Naive B cell (primary cell): ENCODE data around the gene DAG1. TPM values are rescaled to one million over a fixed set of nuclear protein-coding genes. Genes with fewer than 3 reads are reported as not detected.

ENCODE experiments used
- ATAC-seq, 2 donors: fragments of 150-1000 bp; cut with Tn5 transposase; 2 replicates each; pipeline ENCODE4 v1.10.0; 2021; ENCODE audit warnings: low read depth in 2 of 2, mild to moderate bottlenecking in 2 of 2, moderate library complexity in 2 of 2
- DNase-seq: peaks from one replicate; pipeline ENCODE4 v3.0.0; 2022
- H3K27ac Mint-ChIP-seq, 6 donors: one replicate each; pipeline ENCODE4 v1.8.0; 2020 to 2022; ENCODE audit warnings: mild to moderate bottlenecking in 6 of 6, mixed read lengths in 6 of 6, moderate library complexity in 5 of 6, inconsistent platforms in 2 of 6
- H3K27me3 Mint-ChIP-seq, 3 donors: one replicate each; pipeline ENCODE4 v1.8.0; 2021 to 2022; ENCODE audit warnings: mixed read lengths in 3 of 3, mild to moderate bottlenecking in 1 of 3
- H3K36me3 Mint-ChIP-seq, 2 donors: one replicate each; pipeline ENCODE4 v1.8.0; 2020 to 2022; ENCODE audit warnings: mixed read lengths in 2 of 2, inconsistent platforms in 1 of 2, mild to moderate bottlenecking in 1 of 2
- H3K4me1 Mint-ChIP-seq, 3 donors: one replicate each; pipeline ENCODE4 v1.8.0; 2020 to 2022; ENCODE audit warnings: mixed read lengths in 3 of 3, inconsistent platforms in 1 of 3, mild to moderate bottlenecking in 1 of 3, moderate library complexity in 1 of 3
- H3K4me3 Mint-ChIP-seq, 8 donors: one replicate each; pipeline ENCODE4 v1.8.0; 2020 to 2022; ENCODE audit warnings: mild to moderate bottlenecking in 8 of 8, mixed read lengths in 8 of 8, moderate library complexity in 8 of 8, inconsistent platforms in 2 of 8
- H3K9me3 Mint-ChIP-seq, 7 donors: one replicate each; pipeline ENCODE4 v1.8.0; 2020 to 2022; ENCODE audit warnings: mixed read lengths in 7 of 7, mild to moderate bottlenecking in 5 of 7, inconsistent platforms in 2 of 7, moderate library complexity in 1 of 7
- polyA plus RNA-seq, 6 donors: library from polyadenylated mRNA; unstranded; fragments of 300-500 nt; fragmentation: Illumina TruSeq; gene quantifications; one replicate each; pipeline ENCODE4 v1.2.3, GENCODE V29; 2021; ENCODE audit warnings: low read depth in 6 of 6

The DAG1 gene
- polyA plus RNA-seq = 1 to 10 TPM; 4.3 to 6.4 (median 5.2) TPM

DNA sequence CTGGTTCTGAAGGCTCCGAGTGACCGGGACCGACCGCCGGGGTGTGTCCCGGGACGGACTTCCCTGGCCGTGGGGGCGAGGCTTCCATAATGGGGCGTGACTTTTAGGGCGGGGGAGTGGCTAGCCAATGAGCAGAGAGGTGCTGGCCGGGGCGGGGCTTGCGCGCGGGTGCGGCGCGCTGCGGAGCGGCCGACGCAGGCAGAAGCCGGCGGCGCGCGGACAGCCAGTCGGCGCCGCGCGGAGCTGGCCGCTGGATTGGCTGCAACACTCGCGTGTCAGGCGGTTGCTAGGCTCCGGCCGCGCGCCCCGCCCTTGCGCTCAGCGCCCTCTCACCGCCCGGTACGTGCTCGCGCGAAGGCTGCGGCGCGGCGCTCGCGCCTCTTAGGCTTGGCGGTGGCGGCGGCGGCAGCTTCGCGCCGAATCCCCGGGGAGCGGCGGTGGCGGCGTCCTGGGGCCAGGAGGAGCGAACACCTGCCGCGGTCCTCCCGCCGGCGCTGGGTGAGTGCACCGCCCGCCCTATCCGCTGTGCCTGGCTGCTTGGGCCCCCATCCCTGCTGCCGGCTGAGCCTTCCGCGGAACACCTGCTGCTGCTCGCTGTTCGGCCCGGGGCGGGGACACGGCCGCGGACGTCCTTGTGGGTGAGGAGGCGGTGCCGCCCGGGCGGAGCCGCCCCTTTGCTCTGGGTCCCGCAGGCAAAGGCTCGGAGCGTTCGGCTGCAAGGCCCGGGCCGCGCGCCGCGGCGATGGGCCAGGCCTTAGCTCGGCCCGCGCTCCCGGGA lies at the start of gene DAG1:
Gene DAG1 (plus strand): TSS at position 332 of the 778 bp plus-strand sequence. CDS start 40,268 bp downstream, outside the sequence.
- DNase-seq (peak; percentile 96), ATAC-seq (peak; percentile 78 to 80)
- Mint-ChIP-seq H3K27me3 (no peaks in the 10 kb centered on the region), H3K4me1 (peaks cover 14 to 28% (median 25%) of the 10 kb centered on the region in 3 donors), H3K9me3 (no peaks in the 10 kb centered on the region), H3K27ac (peak within 1 kb of the TSS; percentile 93 to 98 (median 96)), H3K36me3 (no peaks in the 10 kb centered on the region), H3K4me3 (peak within 1 kb of the TSS; percentile 90 to 98 (median 94))

GRCh38 chr3:49421890-49422378 lies 48.1 kb upstream of the DAG1 start:
- DNase-seq (no peak), ATAC-seq (peak; percentile 39 to 45)
- peaks cover 31 to 61% (median 52%) of the 10 kb centered on the region in 3 donors for H3K4me1 Mint-ChIP-seq
- H3K9me3 Mint-ChIP-seq = no peaks in the 10 kb centered on the region
- peak overlapping the region in 7 of 8 donors; percentile 21 to 60 (median 38) for H3K4me3 Mint-ChIP-seq
- no peaks in the 10 kb centered on the region for H3K27me3 Mint-ChIP-seq
- H3K36me3 Mint-ChIP-seq = peaks cover 0 to 8% of the 10 kb centered on the region in 2 donors
- peak overlapping the region in 1 of 6 donors; percentile 69 for H3K27ac Mint-ChIP-seq

- peaks cover 24 to 56% (median 51%) of the 10 kb centered on the region in 3 donors for H3K4me1 Mint-ChIP-seq
- H3K36me3 Mint-ChIP-seq = peaks cover 0 to 8% of the 10 kb centered on the region in 2 donors
- peak within 1 kb of the TSS in 1 of 6 donors; percentile 69 for H3K27ac Mint-ChIP-seq
- no peaks in the 10 kb centered on the region for H3K9me3 Mint-ChIP-seq
- H3K27me3 Mint-ChIP-seq = no peaks in the 10 kb centered on the region
- peak within 1 kb of the TSS in 7 of 8 donors; percentile 21 to 60 (median 40) for H3K4me3 Mint-ChIP-seq
- DNase-seq (no peak), ATAC-seq (peak in 1 of 2 donors; percentile 16)
Measured at GRCh38 chr3:49422379-49423248, 47.5 kb upstream of the DAG1 start, which contains the start of gene AMT. Gene AMT, minus strand, starts transcription at chr3:49422473. Its CDS starts 23 bp downstream, at chr3:49422450.

DNA sequence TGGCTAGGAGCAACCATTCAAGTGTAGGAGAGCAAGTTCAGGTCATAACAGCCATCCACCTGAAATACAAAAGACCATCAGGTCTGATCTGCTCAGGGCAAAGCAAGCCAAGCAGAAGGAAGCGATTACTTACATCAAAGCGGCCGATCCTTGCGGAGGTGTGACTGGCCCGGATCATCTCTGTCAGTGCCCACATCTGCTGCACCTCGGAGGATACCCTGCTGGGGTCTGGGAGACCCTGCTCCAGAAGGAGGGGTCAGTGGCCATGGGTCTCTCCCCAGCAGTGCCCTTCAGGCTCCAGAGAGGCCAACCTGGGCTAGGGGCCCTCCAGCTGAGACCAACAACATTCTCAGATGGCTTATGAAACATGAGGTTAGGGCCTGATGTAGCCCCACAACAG lies 45.3 kb upstream of the DAG1 start:
- Mint-ChIP-seq H3K27ac (no peak overlapping the region), H3K4me1 (peaks cover 22 to 54% (median 47%) of the 10 kb centered on the region in 3 donors), H3K4me3 (peak overlapping the region in 1 of 8 donors; percentile 47), H3K9me3 (no peaks in the 10 kb centered on the region), H3K36me3 (peaks cover 0 to 8% of the 10 kb centered on the region in 2 donors), H3K27me3 (no peaks in the 10 kb centered on the region)
- DNase-seq (no peak), ATAC-seq (no peak)

GRCh38 chr3:49427586-49427985 lies 42.5 kb upstream of the DAG1 start:
- peaks cover 0 to 8% of the 10 kb centered on the region in 2 donors for H3K36me3 Mint-ChIP-seq
- peak overlapping the region; percentile 9 to 100 (median 96) for H3K4me3 Mint-ChIP-seq
- H3K9me3 Mint-ChIP-seq = no peaks in the 10 kb centered on the region
- ATAC-seq = no peak
- peaks cover 10 to 42% (median 25%) of the 10 kb centered on the region in 3 donors for H3K4me1 Mint-ChIP-seq
- DNase-seq = no peak
- H3K27me3 Mint-ChIP-seq = no peaks in the 10 kb centered on the region
- peak overlapping the region in 1 of 6 donors; percentile 80 for H3K27ac Mint-ChIP-seq

- Mint-ChIP-seq H3K9me3 (no peaks in the 10 kb centered on the region), H3K27me3 (no peaks in the 10 kb centered on the region), H3K4me3 (peak overlapping the region; percentile 94 to 100 (median 98)), H3K36me3 (peaks cover 0 to 8% of the 10 kb centered on the region in 2 donors), H3K27ac (peak overlapping the region; percentile 78 to 100 (median 98)), H3K4me1 (peaks cover 7 to 36% (median 25%) of the 10 kb centered on the region in 3 donors)
- DNase-seq (no peak), ATAC-seq (no peak)
Measured at GRCh38 chr3:49428752-49429080, 41.4 kb upstream of the DAG1 start.

GRCh38 chr3:49434731-49435130 lies 35.3 kb upstream of the DAG1 start:
- DNase-seq (no peak), ATAC-seq (no peak)
- Mint-ChIP-seq H3K4me3 (no peak overlapping the region), H3K27me3 (no peaks in the 10 kb centered on the region), H3K9me3 (no peaks in the 10 kb centered on the region), H3K4me1 (peaks cover 0 to 10% (median 0%) of the 10 kb centered on the region in 3 donors), H3K27ac (no peak overlapping the region), H3K36me3 (no peaks in the 10 kb centered on the region)

DNA sequence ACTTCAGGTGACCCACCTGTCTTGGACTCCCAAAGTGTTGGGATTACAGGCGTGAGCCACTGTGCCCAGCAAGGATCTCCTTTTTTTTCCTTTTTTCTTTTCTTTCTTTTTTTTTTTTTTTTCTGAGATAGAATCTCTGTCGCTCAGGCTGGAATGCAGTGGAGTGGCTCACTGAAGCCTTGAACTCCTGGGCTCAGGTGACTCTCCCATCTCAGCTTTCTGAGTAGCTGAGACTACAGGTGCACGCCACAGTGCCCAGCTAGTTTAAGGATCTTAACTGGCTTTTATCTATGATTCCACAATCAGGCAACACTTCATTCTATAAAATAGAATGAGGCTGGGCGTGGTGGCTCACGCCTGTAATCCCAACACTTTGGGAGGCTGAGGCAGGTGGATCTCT lies 24.7 kb upstream of the DAG1 start:
- H3K9me3 Mint-ChIP-seq = no peaks in the 10 kb centered on the region
- peaks cover 5 to 41% (median 20%) of the 10 kb centered on the region in 3 donors for H3K4me1 Mint-ChIP-seq
- H3K27ac Mint-ChIP-seq = peak overlapping the region in 4 of 6 donors; percentile 47 to 84 (median 71)
- DNase-seq (no peak), ATAC-seq (no peak)
- no peaks in the 10 kb centered on the region for H3K36me3 Mint-ChIP-seq
- H3K4me3 Mint-ChIP-seq = peak overlapping the region in 1 of 8 donors; percentile 33
- H3K27me3 Mint-ChIP-seq = no peaks in the 10 kb centered on the region

DNA sequence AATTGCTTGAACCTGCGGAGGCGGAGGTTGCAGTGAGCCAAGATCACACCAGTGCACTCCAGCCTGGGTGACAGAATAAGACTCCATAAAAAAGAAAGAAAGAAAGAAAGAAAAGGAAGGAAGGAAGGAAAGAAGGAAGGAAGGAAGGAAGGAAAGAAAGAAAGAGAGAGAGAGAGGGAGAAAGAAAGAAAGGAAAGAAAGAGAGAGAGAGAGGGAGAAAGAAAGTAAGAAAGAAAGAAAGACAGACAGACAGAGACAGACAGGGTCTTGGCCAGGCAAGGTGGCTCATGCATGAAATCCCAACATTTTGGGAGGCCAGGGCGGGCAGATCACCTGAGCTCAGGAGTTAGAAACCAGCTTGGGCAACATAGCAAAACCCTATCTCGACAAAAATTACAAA lies 16.4 kb upstream of the DAG1 start:
- Mint-ChIP-seq H3K4me3 (no peak overlapping the region), H3K9me3 (no peaks in the 10 kb centered on the region), H3K27me3 (no peaks in the 10 kb centered on the region), H3K4me1 (peaks cover 5 to 7% (median 5%) of the 10 kb centered on the region in 3 donors), H3K36me3 (no peaks in the 10 kb centered on the region), H3K27ac (peak overlapping the region in 1 of 6 donors; percentile 33)
- ATAC-seq (no peak), DNase-seq (no peak)

- no peaks in the 10 kb centered on the region for H3K9me3 Mint-ChIP-seq
- no peak overlapping the region for H3K27ac Mint-ChIP-seq
- H3K4me1 Mint-ChIP-seq = peaks cover 0 to 4% (median 0%) of the 10 kb centered on the region in 3 donors
- H3K4me3 Mint-ChIP-seq = no peak overlapping the region
- no peak for DNase-seq
- peaks cover 0 to 5% (median 0%) of the 10 kb centered on the region in 3 donors for H3K27me3 Mint-ChIP-seq
- no peak for ATAC-seq
- no peaks in the 10 kb centered on the region for H3K36me3 Mint-ChIP-seq
Measured at GRCh38 chr3:49454458-49454857, 15.6 kb upstream of the DAG1 start.

GRCh38 chr3:49454898-49455681 lies 15.0 kb upstream of the DAG1 start:
- H3K4me3 Mint-ChIP-seq = no peak overlapping the region
- no peak for DNase-seq
- H3K36me3 Mint-ChIP-seq = no peaks in the 10 kb centered on the region
- peak overlapping the region in 3 of 6 donors; percentile 14 to 57 (median 21) for H3K27ac Mint-ChIP-seq
- ATAC-seq = no peak
- no peaks in the 10 kb centered on the region for H3K9me3 Mint-ChIP-seq
- H3K27me3 Mint-ChIP-seq = peaks cover 0 to 5% (median 0%) of the 10 kb centered on the region in 3 donors
- H3K4me1 Mint-ChIP-seq = peaks cover 0 to 4% (median 0%) of the 10 kb centered on the region in 3 donors

DNA sequence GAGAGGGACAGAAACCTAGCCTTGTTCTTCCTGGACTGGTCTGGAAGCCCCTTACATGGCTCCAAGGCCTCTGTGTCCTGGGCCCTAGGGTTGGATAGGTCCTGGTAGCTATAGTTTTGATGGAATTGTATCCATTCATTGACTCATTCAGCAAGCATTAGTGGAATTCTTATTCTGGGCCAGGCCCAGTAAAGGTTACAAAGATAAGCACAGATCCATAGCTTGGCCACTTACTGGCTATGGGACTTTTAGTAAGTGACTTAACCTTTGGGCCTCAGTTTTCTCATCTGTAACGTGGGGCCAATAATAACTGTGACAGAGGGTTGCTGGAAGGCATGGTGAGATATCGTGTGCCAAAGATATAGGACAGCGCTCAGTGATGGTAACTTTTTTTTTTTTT lies 13.6 kb upstream of the DAG1 start:
- H3K27ac Mint-ChIP-seq = peak overlapping the region in 1 of 6 donors; percentile 71

More for the DNA sequence above, 13.6 kb upstream of the DAG1 start:
- Mint-ChIP-seq H3K27me3 (peaks cover 0 to 5% (median 0%) of the 10 kb centered on the region in 3 donors), H3K36me3 (no peaks in the 10 kb centered on the region), H3K4me3 (no peak overlapping the region), H3K4me1 (peaks cover 0 to 4% (median 0%) of the 10 kb centered on the region in 3 donors), H3K9me3 (no peaks in the 10 kb centered on the region)
- ATAC-seq = no peak
- DNase-seq = no peak
